Measurements from ENCODE around the gene ANKH.
A peak's percentile ranks its signal among the peaks of the same experiment; 100 is the strongest.
"Not testable (repeated sequence)": the region's sequence is repeated elsewhere in the genome, so short reads cannot be mapped to it uniquely, and the experiment has no call there.

ANKH gene

DNA sequence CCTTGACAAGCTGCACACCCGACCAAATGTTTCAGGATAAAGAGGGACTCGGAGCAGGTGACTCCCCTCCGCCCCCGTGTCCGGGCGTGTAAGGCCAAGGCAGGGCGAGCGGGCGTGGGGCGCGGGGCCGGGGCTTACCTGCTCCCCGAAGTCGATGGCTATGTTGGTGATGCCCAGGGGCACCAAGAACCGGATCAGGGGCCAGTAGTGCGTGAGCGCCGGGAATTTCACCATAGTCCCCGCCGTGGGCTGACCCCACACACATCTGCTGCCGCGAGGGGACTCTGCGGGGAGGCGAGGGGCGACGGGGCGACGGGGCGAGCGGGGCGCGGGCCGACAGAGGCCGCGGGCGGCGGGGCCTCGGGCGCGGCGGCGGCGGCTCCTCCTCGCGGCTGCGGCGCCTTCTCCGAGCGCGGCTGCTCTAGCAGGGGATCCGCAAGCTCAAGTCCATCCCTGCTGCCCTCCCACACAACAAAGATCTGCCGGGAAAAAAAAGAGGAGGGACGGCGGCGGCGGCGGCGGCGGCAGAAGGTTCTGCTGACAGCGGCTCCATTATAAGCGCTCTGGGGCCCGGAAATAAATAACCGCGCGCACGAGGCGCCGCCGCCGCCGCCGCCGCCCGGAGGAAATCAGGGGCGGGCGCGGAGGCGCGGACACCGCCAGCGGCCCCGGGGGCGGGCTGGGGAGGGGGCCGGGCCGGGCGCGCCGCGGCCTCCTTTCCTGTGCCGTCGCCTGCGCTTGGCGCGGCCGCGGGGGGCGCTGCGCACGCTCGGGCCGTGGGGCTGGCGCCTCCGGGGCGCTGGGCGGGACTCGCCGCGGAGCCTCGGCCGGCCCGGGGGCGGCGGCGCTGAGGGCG lies at the start of gene ANKH:
ANKH (minus strand) TSS at position 565 of the 856 bp plus-strand sequence; CDS start at position 234, 331 bp downstream.
- DNase-seq (ENCODE audit: low spot score), result peak; percentile 83

DNA sequence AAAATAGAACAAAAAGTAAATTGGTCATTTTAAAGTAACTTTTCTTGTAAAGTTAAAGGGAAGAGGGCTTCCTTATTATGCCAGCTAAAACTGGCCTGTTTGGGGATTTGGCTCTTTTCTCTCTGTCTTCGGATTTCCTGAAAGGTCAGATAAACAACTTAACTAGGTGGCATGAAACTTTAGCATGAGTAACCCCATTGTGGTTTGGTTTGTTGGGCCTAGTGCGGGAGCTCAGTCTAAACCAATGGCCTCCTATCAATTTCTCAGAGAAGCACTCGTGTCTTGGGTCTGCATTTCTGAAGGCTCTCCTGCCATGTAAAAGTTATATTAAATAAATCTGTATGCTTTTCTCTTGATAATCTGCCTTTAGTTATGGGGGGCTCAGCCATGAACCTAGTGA lies 48.5 kb upstream of the ANKH start:
- no peak for DNase-seq (ENCODE audit: low spot score)

DNA sequence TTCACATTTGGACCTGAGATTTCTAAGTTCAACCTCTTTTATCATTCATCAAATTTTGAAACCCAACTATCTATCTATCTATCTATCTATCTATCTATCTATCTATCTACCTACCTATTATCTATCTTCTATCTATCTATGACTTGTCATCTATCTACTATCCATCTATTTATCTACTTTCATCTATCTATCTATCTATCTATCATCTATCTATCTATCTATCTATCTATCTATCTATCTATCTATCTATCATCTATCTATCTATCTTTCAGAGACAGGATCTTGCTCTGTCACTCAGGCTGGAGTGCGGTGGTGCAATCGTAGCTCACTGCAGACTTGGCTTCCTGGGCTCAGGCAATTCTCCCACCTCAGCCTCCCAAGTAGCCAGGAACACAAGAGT lies 47.5 kb upstream of the ANKH start:
- not testable (repeated sequence) for DNase-seq (ENCODE audit: low spot score)

DNA sequence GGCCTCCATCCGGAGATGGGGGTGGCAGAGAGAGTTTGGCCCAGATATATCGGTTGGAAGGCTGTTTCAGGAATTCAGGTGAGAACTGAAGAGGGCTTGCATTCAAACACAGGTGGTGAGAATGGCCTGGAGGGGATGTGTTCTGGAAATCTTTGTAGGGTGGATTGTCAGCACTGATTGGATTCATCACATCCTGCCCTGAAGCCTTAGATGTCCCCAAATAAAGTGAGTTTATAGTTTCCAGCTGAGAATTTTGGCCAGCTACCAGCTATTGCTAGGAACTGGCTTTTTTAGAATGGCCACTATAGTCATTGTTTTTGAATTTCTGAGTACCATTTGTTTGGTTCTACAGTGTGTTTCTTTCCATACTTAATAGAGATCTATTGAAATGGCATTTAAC lies 46.1 kb upstream of the ANKH start:
- DNase-seq (ENCODE audit: low spot score), result no peak

DNA sequence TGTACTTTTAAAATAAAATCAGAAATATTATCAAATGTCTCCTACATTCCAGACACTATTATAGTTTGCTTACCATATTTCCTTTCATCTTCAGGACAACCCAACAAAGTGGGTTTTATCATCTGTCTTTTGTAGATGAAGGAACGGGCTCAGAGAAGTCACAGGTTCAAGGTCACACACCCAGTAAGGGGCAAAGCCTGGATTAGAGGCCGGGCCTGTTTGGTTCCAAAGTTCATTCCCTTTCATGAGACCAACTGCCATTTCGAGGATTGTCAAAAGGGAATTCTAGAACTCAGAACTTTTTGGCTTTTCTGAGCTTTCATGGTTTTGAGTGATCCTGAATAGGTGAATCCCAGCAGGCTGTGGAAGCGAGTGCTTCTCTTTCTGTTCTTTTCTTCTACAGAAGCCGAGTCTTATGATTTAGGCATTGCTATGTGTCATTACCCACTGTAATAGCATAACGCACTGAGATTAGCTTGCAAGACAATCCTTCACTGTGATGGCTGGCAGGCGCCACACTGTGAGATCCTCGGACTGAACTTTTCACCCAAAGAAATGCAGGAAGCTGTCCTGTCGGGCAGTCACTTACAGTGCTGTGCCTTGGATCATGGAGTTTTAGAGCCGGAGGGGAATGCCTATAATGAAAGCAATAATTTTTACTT lies 43.8 kb upstream of the ANKH start:
- no peak for DNase-seq (ENCODE audit: low spot score)

DNA sequence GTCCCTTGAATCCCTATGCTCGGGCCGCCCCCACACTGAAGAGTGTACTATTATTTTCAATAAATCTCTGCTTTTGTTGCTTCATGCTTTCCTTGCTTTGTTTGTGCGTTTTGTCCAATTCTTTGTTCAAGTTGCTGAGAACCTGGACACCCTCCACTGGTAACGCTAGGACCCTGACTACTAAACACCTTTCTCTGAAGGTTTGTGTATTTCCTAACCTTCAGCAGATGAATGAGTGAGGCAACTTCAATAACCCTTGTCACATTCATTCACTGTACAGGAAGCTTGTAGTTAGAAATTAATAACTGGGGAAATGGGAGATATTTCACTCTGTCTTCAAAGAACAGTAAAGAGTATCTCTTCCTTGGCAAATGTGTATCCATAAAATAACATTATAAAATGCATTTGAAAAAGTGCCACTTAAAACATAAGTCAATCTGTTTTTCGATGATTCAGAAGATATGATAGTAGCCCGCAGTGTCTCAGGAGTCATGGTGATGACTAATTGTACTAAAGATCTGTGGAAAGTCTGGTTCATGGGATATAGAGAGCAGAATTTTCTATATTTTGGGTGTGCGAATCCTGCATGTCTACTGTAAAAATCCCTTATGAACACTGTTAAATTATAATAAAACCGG lies 43.2 kb upstream of the ANKH start:
- no peak for DNase-seq (ENCODE audit: low spot score)

DNA sequence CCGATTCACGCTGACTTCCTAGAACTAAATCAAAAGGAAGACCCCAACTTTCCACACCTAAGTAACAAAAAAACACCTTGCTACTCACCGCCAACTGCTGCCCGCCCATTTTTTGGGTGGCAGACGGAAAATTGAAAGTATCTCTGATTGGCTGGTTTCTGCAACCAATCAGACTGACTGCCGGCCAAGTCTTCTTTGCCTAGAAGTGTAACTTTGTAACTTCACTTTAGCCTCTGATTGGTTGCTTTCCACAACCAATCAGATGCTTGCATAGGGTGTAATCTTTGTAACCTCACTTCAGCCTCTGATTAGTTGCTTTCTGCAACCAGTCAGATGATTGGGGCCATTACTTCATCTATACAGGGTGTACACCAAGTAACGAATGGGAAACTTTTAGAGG lies 42.6 kb upstream of the ANKH start:
- no peak for DNase-seq (ENCODE audit: low spot score)

DNA sequence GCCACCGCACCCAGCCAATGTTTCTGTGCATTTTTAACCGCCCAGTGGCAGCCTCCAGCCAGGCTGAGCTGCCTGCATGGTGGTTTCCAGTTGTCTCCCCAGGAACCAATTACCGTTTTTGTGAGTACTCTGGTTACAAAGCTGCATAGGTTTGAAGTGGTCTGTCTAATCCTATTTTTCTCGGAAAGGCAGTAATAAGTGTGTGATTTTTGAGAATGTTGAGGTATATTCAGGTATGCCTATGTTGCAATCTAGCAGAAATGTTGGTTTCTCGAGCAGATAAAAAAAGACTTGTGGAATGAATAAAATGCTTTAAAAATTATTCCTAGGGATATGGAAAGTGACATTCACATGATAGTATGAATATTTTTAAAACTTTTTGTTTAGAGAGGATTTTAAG lies 41.5 kb upstream of the ANKH start:
- DNase-seq (ENCODE audit: low spot score), result no peak

DNA sequence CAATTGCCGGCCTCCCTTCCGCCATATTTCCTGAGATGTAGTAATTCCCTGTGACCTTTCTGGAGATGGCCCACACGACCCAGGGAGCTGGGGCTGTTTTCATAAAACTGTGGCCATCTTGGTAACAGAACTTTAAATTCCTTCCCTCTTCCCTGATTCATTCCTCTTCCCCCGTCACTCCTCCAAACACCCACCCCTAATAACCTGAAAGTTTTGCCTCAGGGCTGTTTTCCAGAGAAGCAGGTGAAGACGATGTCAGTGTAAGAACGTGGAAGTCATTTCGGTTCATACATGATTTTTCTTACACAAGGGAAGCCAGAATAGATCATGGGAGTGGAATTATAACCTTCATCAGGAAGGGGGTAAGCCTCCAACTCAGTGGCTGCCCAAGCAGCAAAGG lies 40.6 kb upstream of the ANKH start:
- no peak for DNase-seq (ENCODE audit: low spot score)

DNA sequence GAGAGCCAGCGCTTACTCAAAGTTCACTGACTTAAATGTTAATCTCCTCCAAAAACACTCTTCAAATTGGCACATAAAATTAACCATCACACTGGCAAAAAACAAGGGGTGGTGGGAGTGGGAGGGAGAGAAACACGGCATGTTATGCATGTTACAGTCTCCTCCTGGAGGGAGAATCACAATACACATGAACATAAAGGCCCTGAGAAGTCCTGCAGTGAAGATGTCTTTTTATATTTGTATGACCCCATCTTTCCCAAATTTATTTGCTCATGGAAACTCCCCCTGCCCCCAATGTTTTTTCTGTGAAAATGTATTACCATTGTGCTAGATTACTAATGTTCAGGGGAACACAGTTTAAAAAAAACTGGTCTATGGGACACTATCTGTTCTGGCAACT lies 37.8 kb upstream of the ANKH start:
- no peak for DNase-seq (ENCODE audit: low spot score)

DNA sequence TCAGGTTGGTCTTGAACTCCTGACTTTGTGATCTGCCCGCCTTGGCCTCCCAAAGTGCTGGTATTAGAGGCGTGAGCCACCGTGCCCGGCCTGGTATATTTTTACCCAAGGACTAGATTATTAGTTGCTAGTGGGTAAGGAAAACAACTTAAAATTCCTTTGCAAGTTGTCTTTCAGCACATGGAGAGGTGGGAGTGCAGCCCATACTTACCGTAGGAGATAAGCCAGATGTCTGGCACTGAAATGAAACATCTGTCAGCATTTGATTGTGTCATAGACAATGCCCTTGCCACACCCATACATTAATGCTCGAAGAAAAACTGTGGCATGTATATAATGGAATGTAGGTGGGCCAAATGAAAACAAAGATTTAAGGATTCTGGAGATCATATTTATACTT lies 36.6 kb upstream of the ANKH start:
- no peak for DNase-seq (ENCODE audit: low spot score)

DNA sequence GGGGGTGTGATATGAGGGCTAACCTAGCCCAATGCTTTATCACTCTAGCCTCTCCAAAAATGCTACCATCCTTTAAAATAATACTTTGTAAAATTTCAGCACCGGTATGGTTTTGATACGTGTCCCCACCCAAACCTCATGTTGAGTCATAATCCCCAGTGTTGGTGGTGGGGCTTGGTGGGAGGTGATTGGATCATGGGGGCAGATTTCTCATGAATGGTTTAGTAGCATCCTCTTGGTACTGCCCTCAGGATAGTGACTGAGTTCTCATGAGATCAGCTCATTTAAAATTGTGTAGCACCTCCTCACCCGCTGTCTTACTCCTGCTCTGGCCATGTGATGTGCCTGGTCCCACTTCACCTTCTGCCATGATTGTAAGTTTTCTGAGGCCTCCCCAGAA lies 35.0 kb upstream of the ANKH start:
- no peak for DNase-seq (ENCODE audit: low spot score)

DNA sequence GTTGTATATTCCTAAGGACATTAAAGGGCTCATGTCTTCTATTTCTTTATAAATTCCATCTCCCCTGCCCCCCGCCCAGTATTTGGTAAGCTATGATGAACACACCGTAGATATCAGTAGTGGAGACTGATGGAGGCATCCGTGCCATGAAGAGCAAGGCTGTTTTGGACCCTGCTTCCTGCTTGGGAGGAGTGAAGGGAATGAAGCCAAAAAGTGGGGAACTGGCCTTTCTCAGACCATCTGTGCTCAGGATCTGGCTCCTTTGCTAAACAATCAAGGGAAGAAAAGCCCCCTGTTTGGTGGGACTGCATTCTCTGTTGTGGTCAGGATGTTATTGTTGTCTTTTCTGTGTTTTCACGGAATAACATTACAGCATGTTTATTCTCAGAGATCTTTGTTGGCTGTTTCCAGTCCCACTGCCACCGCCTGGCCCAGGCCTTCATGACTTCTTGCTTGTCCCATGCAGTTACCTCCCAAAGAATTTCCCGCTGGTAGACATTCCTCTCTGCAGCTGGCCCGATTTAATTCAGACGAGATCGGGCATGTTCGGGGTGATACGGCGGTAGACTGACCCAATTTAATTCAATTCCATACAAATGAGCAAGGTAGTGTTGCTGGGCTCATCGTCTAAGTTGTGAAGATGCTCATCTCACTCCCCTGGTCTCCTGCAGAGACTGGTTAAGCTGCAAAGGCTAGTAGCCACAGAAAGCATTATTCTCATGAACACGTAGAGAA lies 31.4 kb upstream of the ANKH start:
- no peak for DNase-seq (ENCODE audit: low spot score)

DNA sequence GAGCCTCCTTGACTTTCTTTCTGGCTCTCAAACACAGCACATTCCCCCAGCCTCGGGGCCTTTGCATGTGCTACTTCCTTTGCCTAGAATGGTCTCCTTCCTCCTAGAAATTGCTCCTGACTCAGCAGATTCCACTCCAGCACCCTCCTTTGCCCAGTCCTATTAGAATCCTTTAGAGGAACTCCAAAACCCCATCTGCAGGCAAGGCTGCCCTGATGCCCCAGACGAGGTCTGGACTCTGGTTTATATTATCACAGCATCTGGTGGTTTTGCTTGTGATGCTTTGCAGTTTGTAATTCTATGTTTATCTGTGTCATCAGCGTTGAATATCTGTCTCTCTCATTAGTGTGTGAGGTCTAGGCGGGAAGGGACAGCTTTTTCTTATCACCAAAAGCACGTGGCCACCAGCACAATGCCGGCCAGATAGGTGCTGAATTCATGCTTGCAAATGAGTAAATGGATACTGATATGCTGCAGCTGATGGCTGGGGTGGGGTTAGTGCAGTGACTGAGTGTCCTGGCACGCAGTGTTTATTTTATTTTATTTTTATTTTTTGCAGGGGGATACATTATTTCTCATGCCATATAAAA lies 30.0 kb upstream of the ANKH start:
- no peak for DNase-seq (ENCODE audit: low spot score)

DNA sequence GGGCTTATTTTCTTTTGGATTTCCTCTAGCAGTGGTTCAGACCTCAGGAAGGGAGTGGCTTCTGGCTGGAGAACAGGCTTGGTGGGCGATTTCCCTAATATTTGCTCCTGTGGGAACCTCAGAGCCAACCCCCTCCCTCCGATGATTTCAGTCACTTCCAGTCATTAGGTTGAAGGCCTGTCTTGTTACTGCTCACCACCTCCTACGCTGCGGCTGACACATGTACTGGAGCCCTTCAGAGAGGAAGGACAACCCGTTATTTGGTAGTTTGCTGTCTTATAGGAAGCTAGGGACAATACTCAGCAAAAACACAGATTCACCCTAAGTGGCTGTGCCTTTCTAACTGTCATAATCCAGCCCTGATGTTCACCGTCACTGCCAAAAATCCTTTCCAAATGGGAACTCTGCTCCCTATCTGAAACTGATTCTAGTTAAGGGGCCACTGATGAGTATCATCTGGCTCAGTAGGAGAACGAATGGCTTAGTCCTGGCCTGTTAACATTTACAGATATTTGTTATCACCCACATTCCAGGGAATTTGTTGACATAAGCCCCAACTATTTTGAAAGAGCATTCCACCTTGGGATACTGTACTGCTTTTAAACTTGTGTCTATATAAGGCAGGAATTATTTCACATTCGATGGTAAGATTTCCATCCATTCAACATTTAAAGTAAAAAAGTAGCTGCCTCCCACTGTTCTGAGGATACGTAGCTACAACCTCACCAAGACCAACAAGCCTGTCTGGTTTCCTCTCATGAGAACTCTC lies 29.3 kb upstream of the ANKH start:
- no peak for DNase-seq (ENCODE audit: low spot score)

DNA sequence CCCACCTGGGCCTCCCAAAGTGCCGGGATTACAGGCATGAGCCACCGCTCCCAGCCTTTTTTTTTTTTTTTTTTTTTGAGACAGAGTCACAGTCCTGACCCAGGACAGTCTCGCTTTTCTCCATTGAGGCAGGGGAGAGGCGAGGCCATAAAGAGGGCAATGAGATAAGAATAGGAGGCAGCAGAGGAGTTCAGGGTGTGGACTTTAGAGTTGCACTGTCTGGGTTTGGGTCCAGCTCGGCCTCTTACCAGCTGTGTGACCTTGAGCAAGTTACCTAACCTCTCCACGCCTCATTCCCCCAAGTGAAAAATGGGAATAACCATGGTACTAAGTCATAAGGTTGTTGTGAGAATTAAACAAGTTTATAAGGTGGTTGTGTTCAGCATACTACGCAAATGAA lies 24.6 kb upstream of the ANKH start:
- DNase-seq (ENCODE audit: low spot score), result no peak

DNA sequence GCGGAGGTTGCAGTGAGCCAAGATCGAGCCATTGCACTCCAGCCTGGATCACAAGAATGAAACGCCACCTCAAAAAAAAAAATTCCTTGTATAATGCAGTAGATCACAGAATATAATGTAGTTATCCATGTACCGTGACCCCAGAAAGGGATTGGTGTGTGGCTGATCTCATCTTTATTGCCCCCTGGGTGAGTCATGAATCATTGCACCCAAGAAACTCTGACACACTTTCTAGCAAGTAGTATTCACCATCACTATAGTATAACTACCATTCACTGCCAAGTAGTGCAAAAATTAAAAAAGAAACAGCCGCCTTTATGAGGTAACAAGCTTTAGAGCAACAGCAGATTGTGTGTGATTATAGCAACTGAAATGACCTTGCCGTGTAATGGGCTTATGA lies 23.7 kb upstream of the ANKH start:
- DNase-seq (ENCODE audit: low spot score), result no peak

DNA sequence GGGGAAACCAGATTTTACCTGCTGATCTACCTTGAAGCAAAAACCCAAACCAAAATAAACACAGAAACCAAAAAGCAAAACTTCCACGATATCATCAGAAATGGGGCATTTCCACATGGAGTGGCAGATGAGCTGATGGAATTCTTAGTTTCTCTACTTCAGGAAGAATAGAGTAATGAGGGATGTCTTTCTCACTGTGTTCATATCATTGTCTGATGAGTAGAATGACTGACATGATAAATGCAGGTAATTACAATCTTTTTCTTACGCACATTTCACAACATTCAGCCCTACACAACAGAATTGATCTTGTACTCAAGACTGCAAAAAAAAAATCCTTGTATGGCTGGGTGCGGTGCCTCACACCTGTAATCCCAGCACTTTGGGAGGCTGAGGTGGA lies 23.2 kb upstream of the ANKH start:
- DNase-seq (ENCODE audit: low spot score), result no peak

DNA sequence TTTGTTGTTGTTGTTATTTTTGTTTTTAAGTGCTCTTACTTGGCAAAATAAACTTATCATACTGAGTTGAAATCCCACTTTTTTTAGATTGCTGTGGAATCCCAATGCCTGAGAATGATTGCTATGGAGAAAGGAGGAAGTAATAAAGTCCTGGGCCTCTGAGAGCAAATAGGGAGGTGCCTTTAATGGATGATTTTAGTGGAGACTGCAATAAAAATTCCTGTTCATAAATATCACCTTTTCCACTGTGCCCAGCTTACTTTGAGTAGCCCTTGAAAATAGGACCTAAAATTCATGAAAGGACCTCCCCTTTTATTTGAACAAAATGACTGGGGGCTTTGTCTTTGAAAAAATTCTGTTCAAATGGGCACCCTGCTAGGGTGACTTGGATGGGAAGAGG lies 21.8 kb upstream of the ANKH start:
- no peak for DNase-seq (ENCODE audit: low spot score)

DNA sequence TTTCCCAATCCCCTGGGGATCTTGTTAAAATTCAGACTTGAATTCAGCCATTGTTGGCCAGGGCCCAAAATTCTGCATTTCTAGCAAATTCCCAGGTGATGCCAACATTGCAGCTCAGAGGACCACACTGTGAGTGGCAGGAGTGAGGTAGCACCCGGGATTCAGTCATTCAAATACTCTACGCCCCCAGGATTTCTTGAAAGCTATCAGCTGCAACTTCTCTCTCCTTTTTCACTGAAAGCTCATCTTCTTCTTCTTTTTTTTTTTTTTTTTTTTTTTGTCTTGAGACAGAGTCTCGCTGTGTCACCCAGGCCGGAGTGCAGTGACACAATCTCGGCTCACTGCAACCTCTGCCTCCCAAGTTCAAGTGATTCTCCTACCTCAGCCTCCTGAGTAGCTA lies 19.3 kb upstream of the ANKH start:
- no peak for DNase-seq (ENCODE audit: low spot score)

DNA sequence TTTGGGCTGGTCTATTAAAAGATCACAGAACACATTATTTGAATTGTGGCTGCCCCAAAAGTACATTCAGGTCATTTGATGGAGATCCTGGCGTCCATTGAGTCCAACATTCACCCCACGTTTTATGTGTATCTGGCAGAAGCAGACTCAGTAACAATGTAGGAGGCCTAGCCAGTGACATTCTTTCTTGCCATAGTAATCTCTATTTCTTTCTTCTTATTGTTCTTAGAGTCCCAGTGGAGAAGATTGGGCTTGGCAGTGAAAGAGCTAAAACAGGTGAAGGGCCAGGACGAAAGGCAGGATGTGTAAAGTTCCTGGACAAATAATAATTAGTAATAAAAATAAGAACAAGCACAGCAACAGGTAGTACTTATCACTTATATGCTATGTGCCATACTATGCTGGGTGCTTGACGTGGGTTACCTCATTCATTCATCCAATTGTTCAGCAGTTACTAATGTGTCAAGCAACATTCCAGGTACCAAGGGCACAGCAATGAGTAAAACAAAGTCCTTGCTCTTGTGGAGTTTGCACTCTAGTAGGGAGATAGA lies 12.6 kb upstream of the ANKH start:
- no peak for DNase-seq (ENCODE audit: low spot score)

Measured in CD4-positive, alpha-beta T cell treated with Interleukin-15 for 4 hours (primary cell).